Measurements from ENCODE around the gene SUGCT. TPM values are rescaled to one million over a fixed set of nuclear protein-coding genes. Genes with fewer than 3 reads are reported as not detected.
"Not testable (repeated sequence)": the region's sequence is repeated elsewhere in the genome, so short reads cannot be mapped to it uniquely, and the experiment has no call there.

The SUGCT gene
- total RNA-seq, 1 experiment from 2014 or later, result 4.6 TPM

GRCh38 chr7:40412323-40412722 is 277.5 kb downstream of the SUGCT start:
- DNase-seq (ENCODE audit: low spot score), result no peak
- ChIA-PET CTCF (no interaction called here), POLR2A (no interaction called here)
- H3K36me3 Mint-ChIP-seq, result no peaks in the 10 kb centered on the region
- H3K4me1 Mint-ChIP-seq, result no peaks in the 10 kb centered on the region
- no peak for ATAC-seq
- H3K27ac Mint-ChIP-seq, result no peak overlapping the region
- TF ChIP-seq EMX1 (CRISPR knock-in tag; IDR thresholded peaks at IDR 0.05) (no peak), ZNF425 (CRISPR knock-in tag; conservative IDR thresholded peaks at IDR 0.05) (no peak), MYBL2 (CRISPR knock-in tag; IDR thresholded peaks at IDR 0.05) (no peak), GRHL2 (CRISPR knock-in tag; IDR thresholded peaks at IDR 0.05; ENCODE audit: insufficient replicate concordance, severe bottlenecking) (no peak), ZNF532 (CRISPR knock-in tag; IDR thresholded peaks at IDR 0.05; ENCODE audit: borderline replicate concordance) (no peak), SP1 (CRISPR knock-in tag; conservative IDR thresholded peaks at IDR 0.05) (no peak), E2F1 (CRISPR knock-in tag; IDR thresholded peaks at IDR 0.05) (no peak), ATF1 (CRISPR knock-in tag; IDR thresholded peaks at IDR 0.05) (no peak), GTF2I (CRISPR knock-in tag; conservative IDR thresholded peaks at IDR 0.05) (no peak), ETV6 (CRISPR knock-in tag; IDR thresholded peaks at IDR 0.05) (no peak), ZNF423 (CRISPR knock-in tag; IDR thresholded peaks at IDR 0.05) (no peak), HMGA2 (CRISPR knock-in tag; IDR thresholded peaks at IDR 0.05) (no peak), ZBTB21 (CRISPR knock-in tag; IDR thresholded peaks at IDR 0.05; ENCODE audit: borderline replicate concordance) (no peak), ESRRA (CRISPR knock-in tag; IDR thresholded peaks at IDR 0.05; ENCODE audit: borderline replicate concordance) (no peak), CREB1 (CRISPR knock-in tag; IDR thresholded peaks at IDR 0.05) (no peak), USF2 (CRISPR knock-in tag; IDR thresholded peaks at IDR 0.05) (no peak), TEAD1 (CRISPR knock-in tag; IDR thresholded peaks at IDR 0.05) (no peak), E2F5 (CRISPR knock-in tag; IDR thresholded peaks at IDR 0.05) (no peak), RELA (CRISPR knock-in tag; IDR thresholded peaks at IDR 0.05; ENCODE audit: borderline replicate concordance) (no peak)
- H3K9me3 Mint-ChIP-seq, result no peaks in the 10 kb centered on the region
- H3K27me3 Mint-ChIP-seq (ENCODE audit: low read depth), result no peaks in the 10 kb centered on the region
- no peak overlapping the region for H3K4me3 Mint-ChIP-seq

- H3K4me1 Mint-ChIP-seq; H3K36me3 Mint-ChIP-seq; H3K27ac Mint-ChIP-seq; POLR2A ChIA-PET; H3K9me3 Mint-ChIP-seq; ATAC-seq; H3K4me3 Mint-ChIP-seq; H3K27me3 Mint-ChIP-seq (ENCODE audit: low read depth); CTCF ChIA-PET; DNase-seq (ENCODE audit: low spot score): not testable (repeated sequence)
Observed at GRCh38 chr7:40414704-40415103, 279.9 kb downstream of the SUGCT start.
